Neuron (in vitro differentiated cells): ENCODE results near the gene DIPK1C.

Experiments used
- H2AFZ ChIP-seq: one replicate; pipeline ENCODE4 v1.6.1; 2013; ENCODE audit warnings: low read depth, mild to moderate bottlenecking, inconsistent platforms, low read length, moderate library complexity
- H3K27me3 ChIP-seq: one replicate; pipeline ENCODE4 v1.6.1; 2013; ENCODE audit warnings: low read length; ENCODE audit not compliant: insufficient read depth
- H3K36me3 ChIP-seq: one replicate; pipeline ENCODE4 v1.6.1; 2013; ENCODE audit warnings: low read length; ENCODE audit not compliant: insufficient read depth
- H3K4me1 ChIP-seq: one replicate; pipeline ENCODE4 v1.6.1; 2013; ENCODE audit warnings: low read length; ENCODE audit not compliant: insufficient read depth
- H3K4me3 ChIP-seq: 2 replicates; pipeline ENCODE4 v1.5.1; 2013; ENCODE audit warnings: mild to moderate bottlenecking, low read length, moderate library complexity
- H3K9me3 ChIP-seq: one replicate; pipeline ENCODE4 v1.6.1; 2013; ENCODE audit warnings: low read length

The DIPK1C gene

GRCh38 chr18:74419761-74420160, 37.3 kb downstream of the DIPK1C start:
- Histone ChIP-seq H3K9me3 (no peaks in the 10 kb centered on the region), H3K4me1 (no peaks in the 10 kb centered on the region), H2AFZ (no peak overlapping the region), H3K36me3 (no peaks in the 10 kb centered on the region), H3K27me3 (peaks cover 12% of the 10 kb centered on the region), H3K4me3 (no peak overlapping the region)

GRCh38 chr18:74418023-74418422, 39.1 kb downstream of the DIPK1C start:
- peaks cover 12% of the 10 kb centered on the region for H3K27me3 ChIP-seq
- no peak overlapping the region for H2AFZ ChIP-seq
- no peak overlapping the region for H3K4me3 ChIP-seq
- no peaks in the 10 kb centered on the region for H3K4me1 ChIP-seq
- no peaks in the 10 kb centered on the region for H3K9me3 ChIP-seq
- no peaks in the 10 kb centered on the region for H3K36me3 ChIP-seq

DNA sequence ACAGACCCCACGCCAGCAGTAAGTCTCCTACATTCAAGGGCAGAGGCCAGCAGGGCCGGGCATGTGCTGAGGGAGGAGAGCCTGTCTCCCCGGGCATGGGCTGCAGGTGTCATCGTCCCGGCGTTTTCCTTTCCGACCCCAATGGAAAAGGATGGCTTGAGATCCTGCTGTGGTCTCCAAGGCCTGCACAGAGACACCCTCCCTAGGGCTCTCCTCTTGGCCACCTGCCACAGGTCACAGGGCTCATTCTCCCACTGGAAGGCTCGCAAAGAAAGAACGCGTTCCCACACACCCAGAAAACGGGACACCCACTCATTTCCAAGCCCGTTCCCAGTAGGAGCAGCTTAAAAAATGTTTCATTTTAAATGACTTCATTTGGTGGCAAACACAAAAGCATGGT, 41.0 kb downstream of the DIPK1C start:
- H3K4me1 ChIP-seq: peaks cover 11% of the 10 kb centered on the region
- no peak overlapping the region for H3K4me3 ChIP-seq
- no peaks in the 10 kb centered on the region for H3K36me3 ChIP-seq
- no peaks in the 10 kb centered on the region for H3K9me3 ChIP-seq
- no peak overlapping the region for H2AFZ ChIP-seq
- H3K27me3 ChIP-seq: peaks cover 12% of the 10 kb centered on the region

DNA sequence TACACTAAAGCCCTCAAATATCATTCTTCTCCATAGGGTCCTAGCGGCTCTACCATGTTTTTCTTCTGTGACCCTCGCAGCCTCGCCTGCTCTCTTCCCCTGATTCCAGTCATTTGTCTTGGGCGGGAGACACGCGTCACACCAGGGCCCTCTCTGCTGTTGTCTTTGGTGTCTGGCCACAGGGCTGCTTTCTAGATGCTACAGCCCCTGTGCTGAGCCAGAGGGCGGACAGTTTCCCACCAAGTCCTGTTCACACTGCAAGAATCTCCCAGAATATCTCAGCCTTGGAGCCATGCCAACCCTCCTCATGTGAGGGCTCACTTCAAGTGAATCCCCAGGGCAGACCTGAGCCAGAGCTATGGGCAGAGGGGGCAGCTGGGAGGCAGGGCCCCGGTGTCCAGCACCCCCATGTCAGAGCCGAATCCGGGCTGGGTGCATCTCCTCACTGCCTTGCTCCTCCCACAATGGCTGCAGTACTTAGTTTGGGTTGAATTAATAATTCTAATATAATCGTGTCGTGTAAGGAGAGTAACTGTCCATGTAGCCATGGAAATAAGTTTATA, 42.1 kb downstream of the DIPK1C start:
- peaks cover 8% of the 10 kb centered on the region for H3K27me3 ChIP-seq
- no peak overlapping the region for H2AFZ ChIP-seq
- no peak overlapping the region for H3K4me3 ChIP-seq
- peaks cover 11% of the 10 kb centered on the region for H3K4me1 ChIP-seq
- H3K9me3 ChIP-seq: no peaks in the 10 kb centered on the region
- H3K36me3 ChIP-seq: no peaks in the 10 kb centered on the region

- no peaks in the 10 kb centered on the region for H3K36me3 ChIP-seq
- peaks cover 8% of the 10 kb centered on the region for H3K27me3 ChIP-seq
These were observed 43.3 kb downstream of the DIPK1C start for GRCh38 chr18:74413836-74414235.

DNA sequence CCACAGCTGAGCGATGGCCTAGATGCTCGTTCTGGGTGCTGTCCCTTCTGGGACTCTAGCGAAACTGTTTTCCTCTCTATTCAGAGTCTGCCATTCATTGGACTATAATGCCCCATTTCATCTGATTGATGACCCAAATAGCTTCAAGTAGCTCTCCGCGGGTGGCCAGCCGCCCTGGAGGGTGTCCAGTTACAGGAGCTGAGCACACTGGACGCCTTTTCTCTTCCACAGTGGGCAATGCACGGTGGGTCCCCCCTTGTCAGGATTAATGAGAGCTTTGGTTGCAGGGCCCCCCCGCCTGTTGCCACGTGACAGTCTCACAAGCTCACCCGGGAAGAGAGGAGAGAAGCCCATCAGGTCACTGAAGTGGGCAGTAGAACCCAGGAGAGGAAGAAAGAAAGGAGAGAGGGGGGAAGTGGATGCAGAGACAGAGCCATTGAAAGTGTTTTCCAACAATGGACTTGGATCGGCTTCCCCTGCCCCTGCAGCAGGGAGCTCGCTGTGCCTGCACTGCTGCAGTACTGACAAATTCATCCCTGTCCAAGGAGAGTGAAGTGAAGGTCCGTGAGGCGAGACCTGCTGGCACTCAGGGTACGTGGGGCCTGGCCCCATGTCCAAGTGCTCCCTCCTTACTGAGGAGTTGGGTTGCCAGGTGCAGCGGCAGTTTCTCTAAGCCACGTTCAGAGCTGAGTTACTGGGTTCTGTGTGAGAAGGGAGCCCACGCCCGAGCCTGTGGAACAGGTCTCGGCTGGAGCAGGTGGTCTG, 44.8 kb downstream of the DIPK1C start:
- Histone ChIP-seq H3K27me3 (peaks cover 11% of the 10 kb centered on the region), H3K4me3 (no peak overlapping the region), H3K36me3 (no peaks in the 10 kb centered on the region), H3K4me1 (peaks cover 11% of the 10 kb centered on the region), H3K9me3 (no peaks in the 10 kb centered on the region), H2AFZ (no peak overlapping the region)

More at GRCh38 chr18:74413836-74414235, 43.3 kb downstream of the DIPK1C start:
- Histone ChIP-seq H2AFZ (no peak overlapping the region), H3K4me1 (peaks cover 11% of the 10 kb centered on the region), H3K9me3 (no peaks in the 10 kb centered on the region), H3K4me3 (no peak overlapping the region)

GRCh38 chr18:74411475-74411874, 45.6 kb downstream of the DIPK1C start:
- Histone ChIP-seq H3K27me3 (peaks cover 10% of the 10 kb centered on the region), H2AFZ (no peak overlapping the region), H3K4me1 (peaks cover 11% of the 10 kb centered on the region), H3K36me3 (no peaks in the 10 kb centered on the region), H3K4me3 (no peak overlapping the region), H3K9me3 (no peaks in the 10 kb centered on the region)

GRCh38 chr18:74410441-74410992, 46.6 kb downstream of the DIPK1C start:
- Histone ChIP-seq H3K36me3 (no peaks in the 10 kb centered on the region), H3K27me3 (peaks cover 3% of the 10 kb centered on the region), H3K4me3 (no peak overlapping the region), H3K9me3 (no peaks in the 10 kb centered on the region), H2AFZ (no peak overlapping the region), H3K4me1 (peaks cover 11% of the 10 kb centered on the region)

- Histone ChIP-seq H3K27me3 (peaks cover 3% of the 10 kb centered on the region), H2AFZ (no peak overlapping the region), H3K36me3 (no peaks in the 10 kb centered on the region), H3K4me1 (peaks cover 11% of the 10 kb centered on the region), H3K4me3 (no peak overlapping the region), H3K9me3 (no peaks in the 10 kb centered on the region)
These were observed 49.2 kb downstream of the DIPK1C start for GRCh38 chr18:74407888-74408287.

- no peak overlapping the region for H3K4me3 ChIP-seq
- H3K27me3 ChIP-seq: peaks cover 13% of the 10 kb centered on the region
- H3K36me3 ChIP-seq: no peaks in the 10 kb centered on the region
- H3K4me1 ChIP-seq: no peaks in the 10 kb centered on the region
- H3K9me3 ChIP-seq: no peaks in the 10 kb centered on the region
- no peak overlapping the region for H2AFZ ChIP-seq
These were observed 54.2 kb downstream of the DIPK1C start for GRCh38 chr18:74402806-74403433.

- H3K4me3 ChIP-seq: no peak overlapping the region
- no peaks in the 10 kb centered on the region for H3K36me3 ChIP-seq
- H3K27me3 ChIP-seq: peaks cover 13% of the 10 kb centered on the region
- no peaks in the 10 kb centered on the region for H3K4me1 ChIP-seq
- no peak overlapping the region for H2AFZ ChIP-seq
- no peaks in the 10 kb centered on the region for H3K9me3 ChIP-seq
These were observed 56.3 kb downstream of the DIPK1C start for GRCh38 chr18:74400813-74401212.

- no peak overlapping the region for H3K4me3 ChIP-seq
- no peaks in the 10 kb centered on the region for H3K4me1 ChIP-seq
- no peaks in the 10 kb centered on the region for H3K36me3 ChIP-seq
- H3K27me3 ChIP-seq: peaks cover 13% of the 10 kb centered on the region
- H2AFZ ChIP-seq: no peak overlapping the region
- H3K9me3 ChIP-seq: no peaks in the 10 kb centered on the region
These were observed 57.8 kb downstream of the DIPK1C start for GRCh38 chr18:74399091-74399887.

DNA sequence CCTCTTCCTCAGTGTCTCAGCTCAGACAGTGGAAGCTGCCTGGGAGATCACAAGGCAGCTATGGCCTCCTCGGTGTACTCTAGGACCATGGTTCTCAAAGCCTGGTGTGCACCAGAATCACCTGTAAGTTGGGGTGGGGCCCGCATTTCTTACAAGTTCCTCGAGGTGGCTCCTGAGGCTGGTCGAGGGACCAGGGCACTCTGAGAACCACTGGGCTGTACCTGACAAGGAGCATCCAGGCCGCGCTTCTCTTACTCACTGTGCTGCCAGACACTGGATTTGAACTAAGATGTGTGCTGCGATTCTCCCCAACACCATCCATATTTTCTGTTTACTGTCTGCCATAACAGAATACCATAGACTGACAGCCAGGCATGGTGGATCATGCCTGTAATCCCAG, 59.5 kb downstream of the DIPK1C start:
- Histone ChIP-seq H3K9me3 (no peaks in the 10 kb centered on the region), H3K4me1 (no peaks in the 10 kb centered on the region), H3K27me3 (peaks cover 13% of the 10 kb centered on the region), H2AFZ (no peak overlapping the region), H3K4me3 (no peak overlapping the region), H3K36me3 (no peaks in the 10 kb centered on the region)
